Pancreas (tissue), 10 donors: Measurements from ENCODE around the gene CMIP. TPM values are rescaled to one million over a fixed set of nuclear protein-coding genes. Genes with fewer than 3 reads are reported as not detected.

Source experiments
- ATAC-seq, 4 donors: fragments of 200-7000 bp; cut with Tn5 transposase; one replicate each; pipeline versions ENCODE4 v1.8.0 to v1.9.1; 2020; ENCODE audit warnings: mild to moderate bottlenecking in 4 of 4, moderate library complexity in 4 of 4
- DNase-seq, 6 donors: peaks; one replicate each; pipeline ENCODE4 v3.0.0-alpha.2; 2020
- FAIRE-seq: peaks from 2 replicates; lab custom pipeline; 2012; peaks lifted over from hg19 to GRCh38; lab: Jason Lieb, UNC
- H3K27ac ChIP-seq, 4 donors: fragments of 200-600 bp; sonication (generic); 1 replicate in 3 of 4; 2 replicates in 1 of 4; pipeline versions ENCODE4 v1.5.0 to v1.8.0; 2020
- H3K27me3 ChIP-seq, 4 donors: fragments of 200-600 bp; one replicate each; pipeline ENCODE4 v1.8.0; 2021
- H3K36me3 ChIP-seq, 3 donors: fragments of 200-600 bp; sonication (generic) in 1 of 3; one replicate each; pipeline versions ENCODE4 v1.5.0 to v1.8.0; 2020 to 2021
- H3K4me1 ChIP-seq, 3 donors: fragments of 200-600 bp; one replicate each; pipeline ENCODE4 v1.8.0; 2021
- H3K4me3 ChIP-seq, 4 donors: fragments of 200-600 bp; sonication (generic) in 2 of 4; one replicate each; pipeline versions ENCODE4 v1.5.0 to v1.8.0; 2020 to 2021
- H3K9me3 ChIP-seq, 4 donors: fragments of 200-600 bp; one replicate each; pipeline ENCODE4 v1.8.0; 2021
- CTCF ChIP-seq, 4 donors: fragments of 200-600 bp; sonication (generic) in 3 of 4; IDR thresholded peaks; one replicate each; pipeline versions ENCODE4 v1.5.0 to v1.8.0; 2021; ENCODE audit warnings: antibody characterized with exemption in 4 of 4
- WGBS, 2 donors: extraction: QIAGEN DNeasy Blood & Tissue Kit; methylation state at CpG; one replicate each; pipeline ENCODE4 v1.1.7; 2013; 5-methylcytosine and 5-hydroxymethylcytosine counted together
- intact Hi-C, 3 donors: fragments of 100-400 bp; cut with DNase I; formaldehyde crosslinking; loops; one replicate each; pipeline versions ENCODE4 v1.11.1 to v1.14.2; 2022
- polyA plus RNA-seq, 2 donors: library from polyadenylated mRNA; stranded (reverse); fragments of 200-250 nt; gene quantifications; one replicate each; pipeline ENCODE4 v1.2.3, GENCODE V29; 2013
- total RNA-seq, 6 donors: library from RNA; stranded (reverse); fragmentation: NEBNext Ultra II Directional in 4 of 6; extraction: Animal tissue kit (Norgen Biotek cat#: 25700) in 4 of 6; gene quantifications; one replicate each; pipeline versions ENCODE4 v1.2.1 to v1.2.4, GENCODE V29; 2021 to 2023
- donor health status: healthy with polysubstance abuse.
- donor health status: DM: no; HTN: no; CAD: no; lungs with moderate emphysema.
- donor health status: DM: no; HTN: no; CAD: no.
- donor health status: control.
- donor health status: control.
- donor health status: Bipolar disorder and iron deficiency.
- donor health status: DM: yes; HTN: yes; CAD: no.
- donor health status: DM: no; HTN: no; CAD: no.
- donor health status: DM: no; HTN: no; CAD: no.
- donor health status: DM: yes; HTN: yes; CAD: no.

Gene CMIP
- total and polyA plus RNA-seq, 8 donors: 9.7 to 37.0 (median 21.5) TPM

GRCh38 chr16:81541314-81541713 is 96.7 kb downstream of the CMIP start:
- 82 to 85% methylated on average over 8 of the region's 8 CpGs for WGBS, 2 donors
- H3K9me3 ChIP-seq: no peaks in the 10 kb centered on the region
- H3K4me3 ChIP-seq: no peak overlapping the region
- TF ChIP-seq CTCF (IDR thresholded peaks at IDR 0.05): no peak
- no peak overlapping the region for H3K27ac ChIP-seq
- ATAC-seq (no peak), DNase-seq (peak in 1 of 6 donors; percentile 5), FAIRE-seq (no peak)
- intact Hi-C loops: no loop called here
- peaks cover 0 to 17% (median 0%) of the 10 kb centered on the region in 3 donors for H3K4me1 ChIP-seq
- no peaks in the 10 kb centered on the region for H3K27me3 ChIP-seq
- H3K36me3 ChIP-seq: no peaks in the 10 kb centered on the region

- 82 to 84% methylated on average over 22 of the region's 22 CpGs for WGBS, 2 donors
- DNase-seq: peak in 2 of 6 donors; percentile 23 to 53
Measured at GRCh38 chr16:81542609-81543570, 98.3 kb downstream of the CMIP start.

GRCh38 chr16:81543571-81543970 is 99.0 kb downstream of the CMIP start:
- intact Hi-C loops: no loop called here
- Histone ChIP-seq H3K9me3 (no peaks in the 10 kb centered on the region), H3K27me3 (no peaks in the 10 kb centered on the region), H3K4me3 (no peak overlapping the region), H3K36me3 (no peaks in the 10 kb centered on the region), H3K4me1 (peaks cover 0 to 21% (median under 1%) of the 10 kb centered on the region in 3 donors), H3K27ac (no peak overlapping the region)
- FAIRE-seq (no peak), ATAC-seq (no peak), DNase-seq (no peak)
- WGBS, 2 donors: 82 to 84% methylated on average over 3 of the region's 3 CpGs
- TF ChIP-seq CTCF (IDR thresholded peaks at IDR 0.05): no peak

More at GRCh38 chr16:81542609-81543570, 98.3 kb downstream of the CMIP start:
- FAIRE-seq (no peak), ATAC-seq (peak in 1 of 4 donors; percentile 22)
- Histone ChIP-seq H3K4me3 (no peak overlapping the region), H3K27ac (no peak overlapping the region), H3K27me3 (no peaks in the 10 kb centered on the region), H3K36me3 (no peaks in the 10 kb centered on the region), H3K9me3 (no peaks in the 10 kb centered on the region), H3K4me1 (peaks cover 0 to 17% (median 0%) of the 10 kb centered on the region in 3 donors)
- no peak for TF ChIP-seq CTCF (IDR thresholded peaks at IDR 0.05)
- intact Hi-C loops: no loop called here

- no peak for ATAC-seq
- no peak for FAIRE-seq
- H3K27me3 ChIP-seq: no peaks in the 10 kb centered on the region
- intact Hi-C loops: no loop called here
- H3K4me3 ChIP-seq: no peak overlapping the region
- peaks cover under 1 to 26% (median 7%) of the 10 kb centered on the region in 3 donors for H3K4me1 ChIP-seq
- H3K36me3 ChIP-seq: no peaks in the 10 kb centered on the region
- peak in 1 of 6 donors; percentile 31 for DNase-seq
- TF ChIP-seq CTCF (IDR thresholded peaks at IDR 0.05): no peak
- H3K27ac ChIP-seq: no peak overlapping the region
- H3K9me3 ChIP-seq: no peaks in the 10 kb centered on the region
- 89 to 93% methylated on average over 7 of the region's 7 CpGs for WGBS, 2 donors
Measured at GRCh38 chr16:81544261-81544660, 99.7 kb downstream of the CMIP start.
